Measurements from ENCODE around the gene RASIP1. TPM values are rescaled to one million over a fixed set of nuclear protein-coding genes. Genes with fewer than 3 reads are reported as not detected.
A peak's percentile ranks its signal among the peaks of the same experiment; 100 is the strongest.
"Not testable (repeated sequence)": the region's sequence is repeated elsewhere in the genome, so short reads cannot be mapped to it uniquely, and the experiment has no call there.

RASIP1 gene
- total RNA-seq, 4 donors from 2014 or later: 5.9 to 105 (median 31.9) TPM

- no peaks in the 10 kb centered on the region for H3K27me3 ChIP-seq
- DNase-seq: peak; percentile 55 to 72
- no peaks in the 10 kb centered on the region for H3K9me3 ChIP-seq
- intact Hi-C loops (cut with DNase I; ENCODE audit: low total_unique reads): no loop called here
- TF ChIP-seq CTCF (IDR thresholded peaks at IDR 0.05): no peak
- TF ChIP-seq POLR2A (IDR thresholded peaks at IDR 0.05): no peak
- peak overlapping the region; percentile 63 to 81 for H3K27ac ChIP-seq
- no peaks in the 10 kb centered on the region for H3K36me3 ChIP-seq
- no peaks in the 10 kb centered on the region for H3K4me1 ChIP-seq
- H3K4me3 ChIP-seq: no peak overlapping the region
Observed at GRCh38 chr19:48689449-48689848, 51.0 kb downstream of the RASIP1 start.

GRCh38 chr19:48687776-48688175 is 52.6 kb downstream of the RASIP1 start:
- H3K27ac ChIP-seq: no peak overlapping the region
- TF ChIP-seq POLR2A (IDR thresholded peaks at IDR 0.05): no peak
- TF ChIP-seq CTCF (IDR thresholded peaks at IDR 0.05): no peak

GRCh38 chr19:48686637-48687036 is 53.8 kb downstream of the RASIP1 start:
- H3K4me1 ChIP-seq; intact Hi-C loops (cut with DNase I; ENCODE audit: low total_unique reads); H3K27ac ChIP-seq; DNase-seq; H3K4me3 ChIP-seq; H3K36me3 ChIP-seq; H3K9me3 ChIP-seq; H3K27me3 ChIP-seq: not testable (repeated sequence)

More at GRCh38 chr19:48687776-48688175, 52.6 kb downstream of the RASIP1 start:
- no peaks in the 10 kb centered on the region for H3K36me3 ChIP-seq
- H3K4me3 ChIP-seq: no peak overlapping the region
- no peaks in the 10 kb centered on the region for H3K4me1 ChIP-seq
- no peaks in the 10 kb centered on the region for H3K9me3 ChIP-seq
- H3K27me3 ChIP-seq: no peaks in the 10 kb centered on the region
- intact Hi-C loops (cut with DNase I; ENCODE audit: low total_unique reads): no loop called here
- no peak for DNase-seq

- Histone ChIP-seq H3K4me1 (no peaks in the 10 kb centered on the region), H3K27ac (no peak overlapping the region), H3K36me3 (no peaks in the 10 kb centered on the region), H3K4me3 (no peak overlapping the region), H3K27me3 (no peaks in the 10 kb centered on the region), H3K9me3 (no peaks in the 10 kb centered on the region)
- no peak for DNase-seq
- TF ChIP-seq POLR2A (IDR thresholded peaks at IDR 0.05) (no peak), CTCF (IDR thresholded peaks at IDR 0.05) (no peak)
- intact Hi-C loops (cut with DNase I; ENCODE audit: low total_unique reads): no loop called here
Observed at GRCh38 chr19:48686088-48686487, 54.3 kb downstream of the RASIP1 start.

- Histone ChIP-seq H3K9me3 (no peaks in the 10 kb centered on the region), H3K27ac (no peak overlapping the region), H3K4me1 (no peaks in the 10 kb centered on the region), H3K36me3 (no peaks in the 10 kb centered on the region), H3K27me3 (no peaks in the 10 kb centered on the region), H3K4me3 (no peak overlapping the region)
- DNase-seq: no peak
- TF ChIP-seq CTCF (IDR thresholded peaks at IDR 0.05) (no peak), POLR2A (IDR thresholded peaks at IDR 0.05) (no peak)
- intact Hi-C loops (cut with DNase I; ENCODE audit: low total_unique reads): no loop called here
Observed at GRCh38 chr19:48685583-48685982, 54.8 kb downstream of the RASIP1 start.

GRCh38 chr19:48683349-48683748 is 57.1 kb downstream of the RASIP1 start:
- TF ChIP-seq POLR2A (IDR thresholded peaks at IDR 0.05) (no peak), CTCF (IDR thresholded peaks at IDR 0.05) (no peak)
- H3K9me3 ChIP-seq: no peaks in the 10 kb centered on the region
- no peaks in the 10 kb centered on the region for H3K4me1 ChIP-seq
- H3K4me3 ChIP-seq: no peak overlapping the region
- no peaks in the 10 kb centered on the region for H3K27me3 ChIP-seq
- no peak overlapping the region for H3K27ac ChIP-seq
- H3K36me3 ChIP-seq: no peaks in the 10 kb centered on the region
- DNase-seq: peak; percentile 46 to 57
- intact Hi-C loops (cut with DNase I; ENCODE audit: low total_unique reads): no loop called here

Data from uterus (tissue), 4 donors.